ENCODE measurements around the gene CCDC3.

Gene CCDC3

GRCh38 chr10:12848439-12849173 is 152.9 kb downstream of the CCDC3 start:
- no peak for DNase-seq

GRCh38 chr10:12847361-12847975 is 154.0 kb downstream of the CCDC3 start:
- intact Hi-C loops (cut with DNase I) = no loop called here
- DNase-seq = no peak

More at GRCh38 chr10:12848439-12849173, 152.9 kb downstream of the CCDC3 start:
- intact Hi-C loops (cut with DNase I) = no loop called here

- no peak for DNase-seq
- intact Hi-C loops (cut with DNase I) = no loop called here
These were observed 154.8 kb downstream of the CCDC3 start for GRCh38 chr10:12846718-12847117.

Data from posterior cingulate gyrus (tissue), 11 donors.